ENCODE results near the gene COX19. TPM values are rescaled to one million over a fixed set of nuclear protein-coding genes. Genes with fewer than 3 reads are reported as not detected.

Gene COX19
- total RNA-seq, 1 experiment from 2014 or later = 24.8 TPM

DNA sequence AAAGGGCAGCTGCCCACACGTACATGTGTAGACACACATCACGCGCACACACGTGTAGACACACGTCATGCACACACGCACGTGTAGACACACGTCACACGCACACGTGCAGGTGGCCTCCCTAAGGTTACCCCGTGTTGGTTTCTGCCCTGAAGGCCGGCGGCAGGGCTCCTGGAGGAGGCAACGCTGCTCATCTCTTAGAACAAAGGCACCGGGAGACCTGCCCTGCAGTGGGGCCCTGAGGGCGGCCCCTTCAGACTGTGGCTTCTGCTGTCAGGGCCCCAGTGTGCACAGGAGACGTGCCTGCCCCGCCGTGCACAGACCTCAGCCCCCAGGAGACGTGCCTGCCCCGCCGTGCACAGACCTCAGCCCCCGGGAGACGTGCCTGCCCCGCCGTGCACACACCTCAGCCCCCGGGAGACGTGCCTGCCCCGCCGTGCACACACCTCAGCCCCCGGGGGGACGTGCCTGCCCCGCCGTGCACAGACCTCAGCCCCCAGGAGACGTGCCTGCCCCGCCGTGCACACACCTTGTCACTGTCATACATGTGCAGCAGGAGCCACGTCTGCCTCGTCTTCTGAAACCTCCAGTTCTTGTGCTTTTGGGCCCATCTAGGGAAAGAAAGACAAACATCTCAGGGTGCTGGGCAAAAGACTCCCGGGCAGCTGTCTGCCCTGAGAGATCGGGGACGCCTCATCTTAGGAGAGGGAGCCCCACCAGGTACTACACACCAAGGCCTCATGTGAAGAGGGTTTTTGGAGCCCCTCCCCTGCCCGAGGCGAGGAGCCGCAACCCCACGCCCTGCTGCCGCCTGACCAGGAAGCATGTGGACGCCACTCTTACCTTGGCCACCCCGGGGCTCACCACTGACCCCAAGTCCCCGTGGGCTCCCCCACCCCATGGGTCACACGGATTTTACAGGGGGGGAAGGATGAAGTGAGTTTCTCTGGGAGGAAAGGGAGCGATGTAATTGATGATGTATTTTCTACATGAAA, 24.9 kb upstream of the COX19 start:
- BruUV-seq (replicated peaks) = no TSS peak
- Mint-ChIP-seq H3K4me3 (ENCODE audit: unreplicated experiment) (no peak overlapping the region), H3K4me1 (ENCODE audit: low read depth, unreplicated experiment) (no peaks in the 10 kb centered on the region), H3K27me3 (ENCODE audit: insufficient read depth, unreplicated experiment) (no peaks in the 10 kb centered on the region), H3K36me3 (ENCODE audit: insufficient read depth, unreplicated experiment) (peaks cover 31% of the 10 kb centered on the region), H3K9me3 (ENCODE audit: unreplicated experiment) (no peaks in the 10 kb centered on the region), H3K27ac (ENCODE audit: unreplicated experiment) (no peak overlapping the region)
- Histone ChIP-seq H3K4me1 (no peaks in the 10 kb centered on the region), H3K4me3 (ENCODE audit: low read depth, low read length) (no peak overlapping the region), H3K36me3 (ENCODE audit: control insufficient read depth, insufficient read depth, low read length) (peaks cover 2% of the 10 kb centered on the region; the same call in 1 of the 2 replicates), H3K27me3 (replicated peaks; ENCODE audit: control insufficient read depth, insufficient read depth, low read length) (no peaks in the 10 kb centered on the region), H3K9me3 (no peaks in the 10 kb centered on the region)
- no peak for DNase-seq
- intact Hi-C loops (cut with micrococcal nuclease; ENCODE audit: unreplicated experiment) = no loop called here
- ChIA-PET POLR2A (no interaction called here), CTCF (no interaction called here)
- TF ChIP-seq, protein P1, sequence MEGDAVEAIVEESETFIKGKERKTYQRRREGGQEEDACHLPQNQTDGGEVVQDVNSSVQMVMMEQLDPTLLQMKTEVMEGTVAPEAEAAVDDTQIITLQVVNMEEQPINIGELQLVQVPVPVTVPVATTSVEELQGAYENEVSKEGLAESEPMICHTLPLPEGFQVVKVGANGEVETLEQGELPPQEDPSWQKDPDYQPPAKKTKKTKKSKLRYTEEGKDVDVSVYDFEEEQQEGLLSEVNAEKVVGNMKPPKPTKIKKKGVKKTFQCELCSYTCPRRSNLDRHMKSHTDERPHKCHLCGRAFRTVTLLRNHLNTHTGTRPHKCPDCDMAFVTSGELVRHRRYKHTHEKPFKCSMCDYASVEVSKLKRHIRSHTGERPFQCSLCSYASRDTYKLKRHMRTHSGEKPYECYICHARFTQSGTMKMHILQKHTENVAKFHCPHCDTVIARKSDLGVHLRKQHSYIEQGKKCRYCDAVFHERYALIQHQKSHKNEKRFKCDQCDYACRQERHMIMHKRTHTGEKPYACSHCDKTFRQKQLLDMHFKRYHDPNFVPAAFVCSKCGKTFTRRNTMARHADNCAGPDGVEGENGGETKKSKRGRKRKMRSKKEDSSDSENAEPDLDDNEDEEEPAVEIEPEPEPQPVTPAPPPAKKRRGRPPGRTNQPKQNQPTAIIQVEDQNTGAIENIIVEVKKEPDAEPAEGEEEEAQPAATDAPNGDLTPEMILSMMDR (IDR thresholded peaks at IDR 0.05; ENCODE audit: insufficient read depth in 1 of 2, low read depth in 1 of 2, low read length in 1 of 2, severe bottlenecking in 1 of 2, unreplicated experiment in 1 of 2) = no peak

DNA sequence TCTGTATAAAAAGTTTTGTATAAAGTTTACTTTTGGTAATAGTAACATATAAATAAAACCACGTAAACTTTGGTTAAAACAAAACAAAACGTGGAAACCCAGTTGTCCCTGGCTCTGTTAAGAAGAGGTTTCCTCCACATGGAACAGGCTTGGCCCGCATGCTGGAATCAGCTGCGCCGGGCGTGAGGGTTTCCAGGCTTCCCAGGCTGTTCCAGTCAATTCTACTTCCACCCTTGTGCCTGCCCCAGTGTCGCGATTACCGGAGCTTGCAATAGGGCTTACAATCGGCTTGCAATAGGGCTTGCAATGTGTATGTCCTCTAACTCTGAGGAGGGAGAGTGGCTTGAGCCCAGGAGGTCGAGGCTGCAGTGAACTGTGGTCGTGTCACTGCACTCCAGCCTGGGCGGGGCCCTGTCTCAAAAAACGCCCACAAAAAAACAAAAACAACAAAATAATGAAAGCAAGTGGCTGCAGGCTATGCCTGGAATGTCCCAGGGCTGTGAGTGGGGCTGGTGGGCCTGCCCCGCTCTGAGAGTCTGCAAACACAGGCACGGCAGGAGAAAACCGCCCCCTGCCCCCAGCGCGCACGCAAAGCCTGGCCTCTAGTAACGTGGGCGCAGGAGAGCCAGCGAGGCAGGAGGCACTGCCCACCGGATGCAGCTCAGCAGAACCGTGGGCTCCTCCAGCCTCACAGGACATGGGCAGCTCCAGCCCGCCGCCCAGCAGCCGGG, 24.0 kb upstream of the COX19 start:
- intact Hi-C loops (cut with micrococcal nuclease; ENCODE audit: unreplicated experiment) = no loop called here
- H3K4me3 Mint-ChIP-seq (ENCODE audit: unreplicated experiment) = no peak overlapping the region

More for the DNA sequence above, 24.0 kb upstream of the COX19 start:
- Mint-ChIP-seq H3K27me3 (ENCODE audit: insufficient read depth, unreplicated experiment) (no peaks in the 10 kb centered on the region), H3K27ac (ENCODE audit: unreplicated experiment) (no peak overlapping the region), H3K36me3 (ENCODE audit: insufficient read depth, unreplicated experiment) (peaks cover 38% of the 10 kb centered on the region), H3K9me3 (ENCODE audit: unreplicated experiment) (no peaks in the 10 kb centered on the region), H3K4me1 (ENCODE audit: low read depth, unreplicated experiment) (no peaks in the 10 kb centered on the region)
- H3K4me1 ChIP-seq = no peaks in the 10 kb centered on the region
- BruUV-seq (replicated peaks) = no TSS peak
- H3K9me3 ChIP-seq = no peaks in the 10 kb centered on the region
- POLR2A ChIA-PET = no interaction called here
- H3K36me3 ChIP-seq (ENCODE audit: control insufficient read depth, insufficient read depth, low read length) = peaks cover 2% of the 10 kb centered on the region; the same call in 1 of the 2 replicates
- DNase-seq = no peak
- TF ChIP-seq, protein P1 (IDR thresholded peaks at IDR 0.05; ENCODE audit: insufficient read depth in 1 of 2, low read depth in 1 of 2, low read length in 1 of 2, severe bottlenecking in 1 of 2, unreplicated experiment in 1 of 2) = no peak
- CTCF ChIA-PET = no interaction called here
- no peaks in the 10 kb centered on the region for H3K27me3 ChIP-seq (replicated peaks; ENCODE audit: control insufficient read depth, insufficient read depth, low read length)
- H3K4me3 ChIP-seq (ENCODE audit: low read depth, low read length) = no peak overlapping the region

All from Caco-2 (cell line).